HEK293 (cell line): ENCODE measurements around the gene TMEM187.

Experiments used
- CTCF ChIP-seq: fragments of 450-650 bp; formaldehyde crosslinking; IDR thresholded peaks from 2 replicates; pipeline ENCODE4 v1.5.1; 2016; ENCODE audit warnings: missing biosample characterization, missing genetic modification characterization
- ZNF391 ChIP-seq: fragments of 450-650 bp; formaldehyde crosslinking; IDR thresholded peaks from 2 replicates; pipeline ENCODE4 v1.5.1; 2016; ENCODE audit warnings: low read depth, missing biosample characterization, missing genetic modification characterization, borderline replicate concordance
- TF ChIP-seq, protein P1 (sequence below): fragments of 450-650 bp; formaldehyde crosslinking; IDR thresholded peaks from 2 replicates; pipeline ENCODE4 v1.5.1; 2016; ENCODE audit warnings: missing biosample characterization, missing genetic modification characterization

DNA sequence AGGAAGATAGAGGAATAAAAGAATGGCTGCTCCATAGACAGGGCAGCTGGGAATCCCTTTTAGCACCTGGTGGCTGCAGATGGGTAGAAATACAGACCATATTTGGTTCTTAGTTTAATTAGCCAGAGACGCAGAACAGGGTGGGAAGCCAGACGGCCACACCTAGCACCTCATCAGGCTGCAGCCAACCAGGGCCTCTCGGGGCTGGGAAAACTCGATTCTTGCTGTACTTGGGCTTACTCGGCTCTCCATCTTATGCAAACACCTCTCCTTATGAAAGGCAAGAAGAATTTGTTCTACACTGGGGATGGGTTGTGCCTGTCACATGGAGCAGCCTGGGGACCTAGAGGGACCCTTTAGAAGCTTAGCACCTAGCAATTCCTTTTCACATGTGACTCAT, 27.5 kb downstream of the TMEM187 start:
- TF ChIP-seq, protein P1, sequence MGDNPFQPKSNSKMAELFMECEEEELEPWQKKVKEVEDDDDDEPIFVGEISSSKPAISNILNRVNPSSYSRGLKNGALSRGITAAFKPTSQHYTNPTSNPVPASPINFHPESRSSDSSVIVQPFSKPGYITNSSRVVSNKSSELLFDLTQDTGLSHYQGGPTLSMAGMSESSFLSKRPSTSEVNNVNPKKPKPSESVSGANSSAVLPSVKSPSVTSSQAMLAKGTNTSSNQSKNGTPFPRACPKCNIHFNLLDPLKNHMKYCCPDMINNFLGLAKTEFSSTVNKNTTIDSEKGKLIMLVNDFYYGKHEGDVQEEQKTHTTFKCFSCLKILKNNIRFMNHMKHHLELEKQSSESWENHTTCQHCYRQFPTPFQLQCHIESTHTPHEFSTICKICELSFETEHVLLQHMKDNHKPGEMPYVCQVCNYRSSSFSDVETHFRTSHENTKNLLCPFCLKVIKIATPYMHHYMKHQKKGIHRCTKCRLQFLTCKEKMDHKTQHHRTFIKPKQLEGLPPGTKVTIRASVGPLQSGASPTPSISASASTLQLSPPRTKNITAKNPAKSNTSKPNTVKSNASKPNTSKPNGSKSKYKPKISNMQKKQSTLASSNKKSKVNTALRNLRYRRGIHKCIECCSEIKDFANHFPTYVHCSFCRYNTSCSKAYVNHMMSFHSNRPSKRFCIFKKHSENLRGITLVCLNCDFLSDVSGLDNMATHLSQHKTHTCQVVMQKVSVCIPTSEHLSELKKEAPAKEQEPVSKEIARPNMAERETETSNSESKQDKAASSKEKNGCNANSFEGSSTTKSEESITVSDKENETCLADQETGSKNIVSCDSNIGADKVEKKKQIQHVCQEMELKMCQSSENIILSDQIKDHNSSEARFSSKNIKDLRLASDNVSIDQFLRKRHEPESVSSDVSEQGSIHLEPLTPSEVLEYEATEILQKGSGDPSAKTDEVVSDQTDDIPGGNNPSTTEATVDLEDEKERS (tag by site-specific recombination) = no peak
- TF ChIP-seq CTCF = no peak
- no peak for TF ChIP-seq ZNF391 (tag by site-specific recombination)
